NAMALWA (cell line): Measurements from ENCODE around the gene EDN2.

Experiments
- DNase-seq: peaks from one replicate; pipeline ENCODE4 v3.0.0-alpha.2; 2015; ENCODE audit warnings: low spot score

EDN2 gene

GRCh38 chr1:41483001-41483850 lies 1.3 kb downstream of the EDN2 start:
- no peak for DNase-seq

- DNase-seq: no peak
Measured at GRCh38 chr1:41482001-41482765, 2.3 kb downstream of the EDN2 start.

GRCh38 chr1:41481109-41481775 lies 3.2 kb downstream of the EDN2 start:
- no peak for DNase-seq

GRCh38 chr1:41480204-41481108 lies 4.0 kb downstream of the EDN2 start:
- no peak for DNase-seq

GRCh38 chr1:41479808-41480160 lies 4.7 kb downstream of the EDN2 start:
- no peak for DNase-seq

GRCh38 chr1:41479000-41479807 lies 5.3 kb downstream of the EDN2 start:
- DNase-seq: no peak

- no peak for DNase-seq
Measured at GRCh38 chr1:41478118-41478748, 6.2 kb downstream of the EDN2 start.

GRCh38 chr1:41476807-41477361 lies 7.6 kb downstream of the EDN2 start:
- DNase-seq: no peak

GRCh38 chr1:41475859-41476567 lies 8.5 kb downstream of the EDN2 start:
- DNase-seq: no peak

GRCh38 chr1:41475346-41475745 lies 9.1 kb downstream of the EDN2 start:
- DNase-seq: no peak

- DNase-seq: no peak
Measured at GRCh38 chr1:41474490-41475271, 9.8 kb downstream of the EDN2 start.

GRCh38 chr1:41473738-41474362 lies 10.6 kb downstream of the EDN2 start:
- DNase-seq: no peak

GRCh38 chr1:41471658-41472057 lies 12.8 kb downstream of the EDN2 start:
- DNase-seq: no peak

GRCh38 chr1:41469706-41470105 lies 14.8 kb downstream of the EDN2 start:
- DNase-seq: no peak

GRCh38 chr1:41468122-41468762 lies 16.2 kb downstream of the EDN2 start:
- DNase-seq: no peak

- no peak for DNase-seq
Measured at GRCh38 chr1:41467673-41468072, 16.8 kb downstream of the EDN2 start.

GRCh38 chr1:41466146-41466545 lies 18.3 kb downstream of the EDN2 start:
- DNase-seq: no peak

- no peak for DNase-seq
Measured at GRCh38 chr1:41465741-41466140, 18.7 kb downstream of the EDN2 start.
